GM18511 (cell line): ENCODE data around the gene PPAT.
"Not testable (repeated sequence)": the region's sequence is repeated elsewhere in the genome, so short reads cannot be mapped to it uniquely, and the experiment has no call there.

Experiments
- ATAC-seq: cut with Tn5 transposase; IDR thresholded peaks from one replicate; pipeline ENCODE4 v1.9.1; 2021; ENCODE audit warnings: mild to moderate bottlenecking, moderate library complexity; ENCODE audit not compliant: unreplicated experiment

PPAT gene

GRCh38 chr4:56387023-56388001, 48.1 kb downstream of the PPAT start, which contains the start of gene AASDH:
Gene AASDH, minus strand, starts transcription at chr4:56387491. Its CDS starts 3,192 bp downstream, at chr4:56384299.
- peak; percentile 95 for ATAC-seq

- ATAC-seq = no peak
These were observed 49.3 kb downstream of the PPAT start for GRCh38 chr4:56386091-56386490.

- no peak for ATAC-seq
These were observed 60.0 kb downstream of the PPAT start for GRCh38 chr4:56375458-56375857.

GRCh38 chr4:56374956-56375355, 60.5 kb downstream of the PPAT start:
- ATAC-seq = no peak

- no peak for ATAC-seq
These were observed 62.6 kb downstream of the PPAT start for GRCh38 chr4:56372774-56373173.

- ATAC-seq = no peak
These were observed 63.8 kb downstream of the PPAT start for GRCh38 chr4:56371426-56372220.

GRCh38 chr4:56370377-56370776, 65.0 kb downstream of the PPAT start:
- no peak for ATAC-seq

GRCh38 chr4:56362981-56363380, 72.4 kb downstream of the PPAT start:
- ATAC-seq = not testable (repeated sequence)

- no peak for ATAC-seq
These were observed 75.3 kb downstream of the PPAT start for GRCh38 chr4:56360071-56360470.

- ATAC-seq = no peak
These were observed 78.8 kb downstream of the PPAT start for GRCh38 chr4:56356650-56357049.

- no peak for ATAC-seq
These were observed 86.8 kb downstream of the PPAT start for GRCh38 chr4:56348576-56348975.

- ATAC-seq = no peak
These were observed 90.0 kb downstream of the PPAT start for GRCh38 chr4:56345458-56345857.
